GM21528 (cell line): Measurements from ENCODE around the gene R3HCC1L.
"Not testable (repeated sequence)": the region's sequence is repeated elsewhere in the genome, so short reads cannot be mapped to it uniquely, and the experiment has no call there.

Source experiments
- ATAC-seq: cut with Tn5 transposase; IDR thresholded peaks from one replicate; pipeline ENCODE4 v1.9.1; 2021; ENCODE audit warnings: mild to moderate bottlenecking, moderate library complexity; ENCODE audit not compliant: unreplicated experiment, low FRiP score

Gene R3HCC1L

GRCh38 chr10:98170249-98171117 lies 36.0 kb downstream of the R3HCC1L start:
- no peak for ATAC-seq

GRCh38 chr10:98172073-98172472 lies 37.6 kb downstream of the R3HCC1L start:
- ATAC-seq, result no peak

GRCh38 chr10:98172495-98172894 lies 38.0 kb downstream of the R3HCC1L start:
- no peak for ATAC-seq

- ATAC-seq, result no peak
These were observed 38.8 kb downstream of the R3HCC1L start for GRCh38 chr10:98173260-98173659.

GRCh38 chr10:98182351-98182915 lies 48.0 kb downstream of the R3HCC1L start:
- ATAC-seq, result not testable (repeated sequence)

DNA sequence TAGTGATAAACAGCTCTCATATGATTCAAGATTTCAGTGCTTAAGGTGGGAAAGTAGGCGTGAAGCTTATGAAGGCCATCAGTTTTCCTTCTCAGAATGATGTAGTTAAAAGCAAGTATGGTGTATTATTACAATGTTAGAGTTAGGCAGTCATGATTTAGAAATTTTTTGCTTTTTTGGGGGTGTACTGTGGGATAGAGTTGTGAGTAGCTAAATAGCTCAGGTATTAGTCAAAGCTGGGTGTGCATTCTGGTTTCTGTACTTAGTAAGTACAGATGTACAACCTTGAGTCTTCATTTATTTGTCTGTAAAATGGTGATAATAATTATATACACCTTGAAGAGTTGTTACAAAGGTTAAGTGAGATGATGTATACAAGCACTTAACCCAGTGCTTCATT lies 52.2 kb downstream of the R3HCC1L start:
- ATAC-seq, result no peak

GRCh38 chr10:98190773-98191172 lies 56.3 kb downstream of the R3HCC1L start:
- ATAC-seq, result not testable (repeated sequence)

DNA sequence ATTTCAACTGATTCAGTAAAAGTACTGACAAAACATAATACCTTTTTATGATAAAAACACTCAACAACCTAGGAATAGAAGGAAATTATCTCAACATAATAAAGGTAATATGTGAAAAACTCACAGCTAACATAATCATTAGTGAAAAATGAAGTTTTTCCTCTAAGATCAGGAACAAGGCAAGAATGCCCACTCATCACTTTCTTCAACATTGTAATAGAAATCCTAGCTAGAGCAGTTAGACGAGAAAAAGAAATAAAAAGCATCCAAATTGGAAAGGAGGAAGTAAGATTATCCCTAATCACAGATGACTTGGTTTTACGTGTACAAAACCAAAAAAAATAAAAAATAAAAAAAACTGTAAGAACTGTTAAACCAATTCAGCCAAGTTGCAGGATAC lies 58.6 kb downstream of the R3HCC1L start:
- no peak for ATAC-seq

GRCh38 chr10:98194633-98195032 lies 60.2 kb downstream of the R3HCC1L start:
- ATAC-seq, result no peak

DNA sequence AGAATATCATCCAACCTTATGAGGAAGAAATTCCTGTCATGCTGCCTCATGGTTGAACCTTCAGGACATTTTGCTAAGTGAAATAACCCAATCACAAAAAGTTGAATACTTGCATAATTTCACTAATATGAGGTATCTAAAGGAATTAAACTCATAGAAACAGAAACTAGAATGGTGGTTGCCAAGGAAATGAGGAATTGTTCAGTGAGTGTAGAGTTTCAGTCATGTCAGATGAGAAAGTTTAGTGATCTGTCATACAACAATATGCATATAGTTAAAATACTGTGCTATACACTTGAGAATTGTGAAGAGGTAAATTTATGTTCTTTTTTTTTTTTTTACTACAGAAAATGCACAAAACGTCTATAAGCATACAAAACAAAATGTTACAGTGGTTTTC lies 60.7 kb downstream of the R3HCC1L start:
- ATAC-seq, result no peak

- no peak for ATAC-seq
These were observed 62.5 kb downstream of the R3HCC1L start for GRCh38 chr10:98196985-98197384.

GRCh38 chr10:98201760-98202159 lies 67.3 kb downstream of the R3HCC1L start:
- ATAC-seq, result no peak

GRCh38 chr10:98202378-98202777 lies 67.9 kb downstream of the R3HCC1L start:
- no peak for ATAC-seq

GRCh38 chr10:98205351-98205750 lies 70.9 kb downstream of the R3HCC1L start:
- no peak for ATAC-seq

DNA sequence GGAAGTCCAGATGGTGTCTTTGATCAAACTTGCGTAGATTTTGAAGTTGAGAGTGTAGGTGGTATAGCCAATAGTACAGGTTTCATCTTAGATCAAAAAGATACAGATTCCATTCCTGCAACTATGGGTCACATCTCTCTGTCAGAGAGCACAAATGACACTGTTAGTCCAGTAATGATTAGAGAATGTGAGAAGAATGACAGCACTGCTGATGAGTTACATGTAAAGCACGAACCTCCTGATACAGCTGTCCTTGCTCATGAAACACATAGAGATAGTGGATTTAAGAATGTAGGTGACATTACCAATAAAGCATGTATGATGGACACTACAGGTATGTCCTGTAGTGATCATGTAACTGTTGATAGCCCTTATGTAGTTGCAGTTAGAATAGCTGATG lies 74.5 kb downstream of the R3HCC1L start:
- ATAC-seq, result no peak

- no peak for ATAC-seq
These were observed 75.0 kb downstream of the R3HCC1L start for GRCh38 chr10:98209441-98209840.

- ATAC-seq, result no peak
These were observed 77.7 kb downstream of the R3HCC1L start for GRCh38 chr10:98212196-98212595.

- ATAC-seq, result no peak
These were observed 79.3 kb downstream of the R3HCC1L start for GRCh38 chr10:98213740-98214139.

- no peak for ATAC-seq
These were observed 80.9 kb downstream of the R3HCC1L start for GRCh38 chr10:98215373-98215772.

GRCh38 chr10:98217801-98218200 lies 83.3 kb downstream of the R3HCC1L start:
- ATAC-seq, result no peak

DNA sequence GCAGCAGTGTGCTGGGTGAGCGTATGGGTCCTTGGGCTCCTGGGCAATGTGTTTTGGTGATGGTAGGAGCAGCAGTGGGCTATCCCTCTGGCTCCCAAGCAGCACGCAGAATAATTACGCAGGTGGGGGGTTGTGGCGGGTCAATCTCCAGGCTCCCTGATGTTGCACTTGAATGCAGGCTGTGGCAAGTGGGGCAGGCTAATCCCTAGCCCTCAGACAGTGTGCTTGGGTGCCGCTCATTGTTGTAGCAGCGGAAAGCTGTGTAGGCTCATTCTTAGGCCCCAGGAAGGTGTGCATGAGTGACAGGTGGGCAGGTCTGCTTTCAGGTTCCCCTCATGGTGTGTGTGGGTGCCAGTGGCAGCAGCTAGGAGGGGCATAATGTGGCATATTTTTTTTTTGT lies 89.4 kb downstream of the R3HCC1L start:
- no peak for ATAC-seq

DNA sequence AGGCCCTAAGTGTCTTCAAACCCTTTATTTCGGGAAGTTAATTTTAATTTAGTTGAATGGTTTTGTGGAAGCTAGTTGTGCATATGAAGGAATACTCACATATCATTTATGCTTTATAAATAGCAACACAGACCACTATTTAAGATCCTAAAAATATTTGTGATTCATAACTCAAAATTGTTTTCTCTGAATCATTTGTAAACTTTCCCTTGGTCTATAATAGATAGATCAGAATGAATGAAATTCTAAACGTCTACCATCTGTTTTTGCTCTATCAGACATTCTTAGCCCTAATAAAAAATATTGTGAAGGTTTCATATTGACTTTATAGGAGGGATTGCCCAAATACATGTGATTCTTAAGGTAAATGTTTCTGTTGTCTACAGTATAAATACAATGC lies 90.1 kb downstream of the R3HCC1L start:
- ATAC-seq, result no peak
